GM12878 (cell line): ENCODE measurements around the gene IQGAP2. TPM values are rescaled to one million over a fixed set of nuclear protein-coding genes. Genes with fewer than 3 reads are reported as not detected.

Experiments used
- ATF3 ChIP-seq: IDR thresholded peaks from 2 replicates; pipeline ENCODE4 v1.6.1; 2011; ENCODE audit warnings: low read depth, mild to moderate bottlenecking, low read length, moderate library complexity, borderline replicate concordance; ENCODE audit errors: extremely low read depth
- BRCA1 ChIP-seq: IDR thresholded peaks from 2 replicates; pipeline ENCODE4 v1.6.1; 2011; ENCODE audit warnings: low read depth, low read length, improper control_type of control experiment
- CHD4 ChIP-seq: fragments of 200-600 bp; sonication (generic); IDR thresholded peaks from 2 replicates; pipeline ENCODE4 v1.6.1; 2016; ENCODE audit warnings: mild to moderate bottlenecking
- CUX1 ChIP-seq: IDR thresholded peaks from 2 replicates; pipeline ENCODE4 v1.6.1; 2012; ENCODE audit warnings: improper control_type of control experiment, low read depth, low read length; ENCODE audit not compliant: insufficient replicate concordance
- E4F1 ChIP-seq: fragments of 450-650 bp; IDR thresholded peaks from 2 replicates; pipeline ENCODE4 v1.6.1; 2018; ENCODE audit warnings: borderline replicate concordance, mild to moderate bottlenecking; ENCODE audit not compliant: partially characterized antibody
- ELK1 ChIP-seq: IDR thresholded peaks from 2 replicates; pipeline ENCODE4 v1.6.1; 2012; ENCODE audit warnings: low read depth, low read length, improper control_type of control experiment
- IKZF1 ChIP-seq: fragments of 450-650 bp; conservative IDR thresholded peaks from 2 replicates; pipeline ENCODE4 v1.6.1; 2017; ENCODE audit warnings: antibody characterized with exemption, mild to moderate bottlenecking
- MLLT1 ChIP-seq: fragments of 450-650 bp; IDR thresholded peaks from 2 replicates; pipeline ENCODE4 v1.6.1; 2016; ENCODE audit warnings: mild to moderate bottlenecking
- NR2C2 ChIP-seq: IDR thresholded peaks from 2 replicates; pipeline ENCODE4 v1.6.1; 2011; ENCODE audit warnings: borderline replicate concordance, low read depth; ENCODE audit not compliant: control insufficient read depth, insufficient read length
- PKNOX1 ChIP-seq: fragments of 450-650 bp; IDR thresholded peaks from 2 replicates; pipeline ENCODE4 v1.6.1; 2016; ENCODE audit warnings: mild to moderate bottlenecking
- POLR2AphosphoS5 ChIP-seq: IDR thresholded peaks from 2 replicates; pipeline ENCODE4 v1.6.1; 2011; ENCODE audit warnings: mild to moderate bottlenecking, low read length, inconsistent platforms
- POU2F2 ChIP-seq: IDR thresholded peaks from 3 replicates; pipeline ENCODE4 v1.6.1; 2011; ENCODE audit warnings: low read depth, mild to moderate bottlenecking, low read length, borderline replicate concordance
- RAD51 ChIP-seq: fragments of 450-650 bp; IDR thresholded peaks from 2 replicates; pipeline ENCODE4 v1.6.1; 2016; ENCODE audit warnings: moderate library complexity, mild to moderate bottlenecking, inconsistent platforms
- SMARCA5 ChIP-seq: fragments of 450-650 bp; IDR thresholded peaks from 2 replicates; pipeline ENCODE4 v1.6.1; 2017; ENCODE audit warnings: mild to moderate bottlenecking
- STAT1 ChIP-seq: fragments of 450-650 bp; conservative IDR thresholded peaks from 2 replicates; pipeline ENCODE4 v1.6.1; 2014; ENCODE audit warnings: antibody characterized with exemption, mild to moderate bottlenecking
- TCF7 ChIP-seq: IDR thresholded peaks from 2 replicates; pipeline ENCODE4 v1.6.1; 2014; ENCODE audit warnings: antibody characterized with exemption, borderline replicate concordance
- polyA plus RNA-seq, 11 experiments: library from polyadenylated mRNA; depleted of rRNA in 4 of 11; unstranded in 6 of 11; stranded (reverse) in 5 of 11; fragments of >200 nt; fragmentation: Nextera tagmentation in 4 of 11; fragmentation: Illumina TruSeq in 1 of 11; extraction: Ambion mirVana in 4 of 11; extraction: Trizol in 1 of 11; gene quantifications; 1 replicate in 1 of 11; 2 replicates in 10 of 11; pipeline versions ENCODE4 v1.2.1 to v1.2.3, GENCODE V29; 2011 to 2016; ENCODE audit warnings: inconsistent platforms in 2 of 11, missing spikeins in 2 of 11, low read depth in 1 of 11
- total RNA-seq, 4 experiments: library from RNA; depleted of rRNA in 3 of 4; stranded (reverse); fragments of >200 nt in 3 of 4; fragmentation: Illumina TruSeq in 1 of 4; extraction: Trizol in 1 of 4; gene quantifications; 2 replicates each; pipeline versions ENCODE4 v1.2.1 to v1.2.3, GENCODE V29; 2013 to 2021

IQGAP2 gene
- total and polyA plus RNA-seq, 10 of the 15 experiments (the other 5 are each of a cell fraction or from before 2014, with no cell fraction given), result 14.5 to 41.4 (median 21.8) TPM

GRCh38 chr5:76547242-76547890 lies 144.3 kb downstream of the IQGAP2 start (continued):
- TF ChIP-seq CUX1, result no peak
- TF ChIP-seq RAD51, result peak; percentile 66; the same call in 1 of the 2 replicates
- 0 out of 2 replicates have a peak, but pooled peaks have one; percentile 24 for TF ChIP-seq MLLT1
- TF ChIP-seq IKZF1, result no peak; the same call in 1 of the 2 replicates
- no peak for TF ChIP-seq ELK1
- peak; percentile 74; the same call in 2 of the 3 replicates for TF ChIP-seq POU2F2
- TF ChIP-seq E4F1, result no peak
- no peak for TF ChIP-seq POLR2AphosphoS5
- TF ChIP-seq ATF3, result no peak
- TF ChIP-seq NR2C2, result no peak
- TF ChIP-seq CHD4, result no peak
- TF ChIP-seq TCF7, result no peak
- TF ChIP-seq BRCA1, result no peak
- TF ChIP-seq SMARCA5, result peak; percentile 85
- no peak for TF ChIP-seq PKNOX1
- no peak for TF ChIP-seq STAT1
